Liver (tissue), 9 donors: ENCODE results near the gene ACYP1. TPM values are rescaled to one million over a fixed set of nuclear protein-coding genes. Genes with fewer than 3 reads are reported as not detected.

Experiments
- DNase-seq: peaks from one replicate; pipeline ENCODE4 v3.0.0-alpha.2; 2017; ENCODE audit warnings: low spot score
- H3K27ac ChIP-seq, 2 donors: one replicate each; pipeline ENCODE4 v1.7.0; 2013; ENCODE audit warnings: inconsistent platforms in 2 of 2, low read length in 2 of 2, control low read depth in 1 of 2, low read depth in 1 of 2, mild to moderate bottlenecking in 1 of 2
- H3K27me3 ChIP-seq, 4 donors: one replicate each; pipeline versions ENCODE4 v1.6.1 to v1.7.0; 2013; ENCODE audit warnings: low read length in 3 of 4, inconsistent platforms in 1 of 4, mild to moderate bottlenecking in 1 of 4, moderate library complexity in 1 of 4; ENCODE audit not compliant: control insufficient read depth in 4 of 4, insufficient read depth in 4 of 4
- H3K36me3 ChIP-seq, 4 donors: one replicate each; pipeline versions ENCODE4 v1.6.1 to v1.7.0; 2013; ENCODE audit warnings: low read length in 3 of 4, mild to moderate bottlenecking in 3 of 4, low read depth in 1 of 4, moderate library complexity in 1 of 4; ENCODE audit not compliant: control insufficient read depth in 4 of 4, insufficient read depth in 3 of 4
- H3K4me1 ChIP-seq, 4 donors: one replicate each; pipeline versions ENCODE4 v1.6.1 to v1.7.0; 2013; ENCODE audit warnings: low read length in 3 of 4, mild to moderate bottlenecking in 3 of 4, moderate library complexity in 1 of 4; ENCODE audit not compliant: control insufficient read depth in 4 of 4, insufficient read depth in 4 of 4
- H3K4me3 ChIP-seq, 3 donors: one replicate each; pipeline versions ENCODE4 v1.6.1 to v1.7.0; 2013; ENCODE audit warnings: low read length in 3 of 3, control low read depth in 1 of 3, low read depth in 1 of 3, mild to moderate bottlenecking in 1 of 3
- H3K9ac ChIP-seq, 2 donors: one replicate each; pipeline ENCODE4 v1.7.0; 2013; ENCODE audit warnings: low read length in 2 of 2, mild to moderate bottlenecking in 2 of 2, moderate library complexity in 2 of 2, control low read depth in 1 of 2, low read depth in 1 of 2
- H3K9me3 ChIP-seq, 4 donors: one replicate each; pipeline versions ENCODE4 v1.6.1 to v1.7.0; 2013; ENCODE audit warnings: low read length in 3 of 4; ENCODE audit not compliant: control insufficient read depth in 4 of 4
- ATF3 ChIP-seq: IDR thresholded peaks from 2 replicates; pipeline ENCODE4 v1.6.1; 2016; ENCODE audit warnings: antibody characterized with exemption
- CTCF ChIP-seq: fragments of 150-350 bp; IDR thresholded peaks from 2 replicates; pipeline ENCODE4 v1.5.1; 2017; ENCODE audit warnings: improper control_type of control experiment, low read depth, low read length; ENCODE audit not compliant: missing input control
- EGR1 ChIP-seq, 2 donors: IDR thresholded peaks; 2 replicates each; pipeline ENCODE4 v1.6.1; 2016 to 2018; ENCODE audit warnings: antibody characterized with exemption in 2 of 2, low read depth in 2 of 2
- GABPA ChIP-seq, 2 donors: IDR thresholded peaks in 1 of 2; conservative IDR thresholded peaks in 1 of 2; 2 replicates each; pipeline ENCODE4 v1.6.1; 2016; ENCODE audit warnings: antibody characterized with exemption in 2 of 2, mild to moderate bottlenecking in 1 of 2, moderate library complexity in 1 of 2
- HNF4A ChIP-seq, 2 donors: conservative IDR thresholded peaks; 2 replicates each; pipeline ENCODE4 v1.6.1; 2016; ENCODE audit warnings: antibody characterized with exemption in 2 of 2, mild to moderate bottlenecking in 2 of 2
- HNF4G ChIP-seq: IDR thresholded peaks from 2 replicates; pipeline ENCODE4 v1.6.1; 2016; ENCODE audit warnings: antibody characterized with exemption
- JUND ChIP-seq, 2 donors: IDR thresholded peaks; 2 replicates each; pipeline ENCODE4 v1.6.1; 2016; ENCODE audit warnings: antibody characterized with exemption in 2 of 2
- MAX ChIP-seq: IDR thresholded peaks from 2 replicates; pipeline ENCODE4 v1.6.1; 2016; ENCODE audit warnings: antibody characterized with exemption
- NR2F2 ChIP-seq: IDR thresholded peaks from 2 replicates; pipeline ENCODE4 v1.6.1; 2016; ENCODE audit warnings: antibody characterized with exemption
- RAD21 ChIP-seq, 2 donors: IDR thresholded peaks; 2 replicates each; pipeline ENCODE4 v1.6.1; 2016; ENCODE audit warnings: antibody characterized with exemption in 2 of 2, mild to moderate bottlenecking in 2 of 2
- REST ChIP-seq: IDR thresholded peaks from 2 replicates; pipeline ENCODE4 v1.6.1; 2016; ENCODE audit warnings: antibody characterized with exemption, mild to moderate bottlenecking
- RXRA ChIP-seq, 2 donors: IDR thresholded peaks; 2 replicates each; pipeline ENCODE4 v1.6.1; 2017 to 2018; ENCODE audit warnings: antibody characterized with exemption in 2 of 2, mild to moderate bottlenecking in 1 of 2
- TAF1 ChIP-seq: conservative IDR thresholded peaks from 2 replicates; pipeline ENCODE4 v1.6.1; 2016; ENCODE audit warnings: antibody characterized with exemption, mild to moderate bottlenecking
- YY1 ChIP-seq: IDR thresholded peaks from 2 replicates; pipeline ENCODE4 v1.6.1; 2016; ENCODE audit warnings: antibody characterized with exemption, mild to moderate bottlenecking
- ZBTB33 ChIP-seq: IDR thresholded peaks from 2 replicates; pipeline ENCODE4 v1.6.1; 2016; ENCODE audit warnings: antibody characterized with exemption
- WGBS: extraction: QIAGEN DNeasy Blood & Tissue Kit; methylation state at CpG from one replicate; pipeline ENCODE4 v1.1.7; 2013; 5-methylcytosine and 5-hydroxymethylcytosine counted together
- polyA plus RNA-seq, 2 donors: library from polyadenylated mRNA; stranded (reverse) in 1 of 2; unstranded in 1 of 2; fragments of 200-250 nt in 1 of 2; fragments of >200 nt in 1 of 2; fragmentation: Nextera tagmentation in 1 of 2; extraction: Ambion mirVana in 1 of 2; gene quantifications; one replicate each; pipeline versions ENCODE4 v1.2.1 to v1.2.3, GENCODE V29; 2013 to 2015
- total RNA-seq, 2 donors: library from RNA; depleted of rRNA; stranded (reverse); fragments of >200 nt; gene quantifications; one replicate each; pipeline ENCODE4 v1.2.3, GENCODE V29; 2014
- donor health status: healthy.
- donor health status: healthy.
- donor health status: healthy.
- donor health status: healthy.
- donor health status: healthy.

ACYP1 gene
- total and polyA plus RNA-seq, 4 donors: 2.1 to 7.5 (median 4.0) TPM

GRCh38 chr14:75016815-75017214 lies 47.0 kb downstream of the ACYP1 start:
- H3K4me3 ChIP-seq: no peak overlapping the region
- H3K36me3 ChIP-seq: peaks cover 9 to 65% (median 36%) of the 10 kb centered on the region in 4 donors
- 94% methylated on average over 3 of the region's 3 CpGs for WGBS
- no peak overlapping the region for H3K27ac ChIP-seq
- H3K27me3 ChIP-seq: no peaks in the 10 kb centered on the region
- no peaks in the 10 kb centered on the region for H3K9me3 ChIP-seq
- H3K4me1 ChIP-seq: no peaks in the 10 kb centered on the region
- TF ChIP-seq EGR1 (IDR thresholded peaks at IDR 0.05; ENCODE audit: low read depth in 2 of 2) (no peak), JUND (IDR thresholded peaks at IDR 0.05) (no peak), GABPA (IDR thresholded peaks at IDR 0.05 in 1 of 2, conservative IDR thresholded peaks at IDR 0.05 in 1 of 2) (no peak), NR2F2 (no peak), REST (no peak), MAX (no peak), HNF4G (no peak), HNF4A (conservative IDR thresholded peaks at IDR 0.05) (no peak), RAD21 (IDR thresholded peaks at IDR 0.05) (no peak), TAF1 (no peak)
- no peak for DNase-seq
- H3K9ac ChIP-seq: no peak overlapping the region

GRCh38 chr14:75015496-75015895 lies 48.3 kb downstream of the ACYP1 start:
- no peaks in the 10 kb centered on the region for H3K4me1 ChIP-seq
- DNase-seq: no peak
- WGBS: 93% methylated on average over 5 of the region's 5 CpGs
- H3K4me3 ChIP-seq: no peak overlapping the region
- H3K27ac ChIP-seq: no peak overlapping the region
- no peak for TF ChIP-seq YY1
- TF ChIP-seq RXRA (IDR thresholded peaks at IDR 0.05): no peak
- no peaks in the 10 kb centered on the region for H3K9me3 ChIP-seq
- peaks cover 9 to 62% (median 37%) of the 10 kb centered on the region in 4 donors for H3K36me3 ChIP-seq
- H3K27me3 ChIP-seq: no peaks in the 10 kb centered on the region
- no peak overlapping the region for H3K9ac ChIP-seq

- H3K4me1 ChIP-seq: no peaks in the 10 kb centered on the region
- no peak for DNase-seq
- no peaks in the 10 kb centered on the region for H3K9me3 ChIP-seq
- TF ChIP-seq ZBTB33: no peak
- TF ChIP-seq GABPA (IDR thresholded peaks at IDR 0.05 in 1 of 2, conservative IDR thresholded peaks at IDR 0.05 in 1 of 2): no peak
- no peak for TF ChIP-seq MAX
- TF ChIP-seq RAD21 (IDR thresholded peaks at IDR 0.05): no peak
- no peak for TF ChIP-seq HNF4A (conservative IDR thresholded peaks at IDR 0.05)
- TF ChIP-seq TAF1: no peak
- TF ChIP-seq EGR1 (IDR thresholded peaks at IDR 0.05; ENCODE audit: low read depth in 2 of 2): no peak
- no peak for TF ChIP-seq CTCF
- no peak for TF ChIP-seq YY1
- TF ChIP-seq REST: no peak
- no peak for TF ChIP-seq HNF4G
- no peak for TF ChIP-seq RXRA (IDR thresholded peaks at IDR 0.05)
- TF ChIP-seq ATF3: no peak
- H3K36me3 ChIP-seq: peaks cover 5 to 65% (median 41%) of the 10 kb centered on the region in 4 donors
- whole genome bisulfite sequencing: 84% methylated on average over 6 of the region's 6 CpGs
- no peaks in the 10 kb centered on the region for H3K27me3 ChIP-seq
- H3K4me3 ChIP-seq: no peak overlapping the region
- H3K27ac ChIP-seq: no peak overlapping the region
- H3K9ac ChIP-seq: no peak overlapping the region
Measured at GRCh38 chr14:75013290-75013689, 50.5 kb downstream of the ACYP1 start.
